Measurements from ENCODE around the gene NPDC1.
"Not testable (repeated sequence)": the region's sequence is repeated elsewhere in the genome, so short reads cannot be mapped to it uniquely, and the experiment has no call there.

NPDC1 gene

GRCh38 chr9:137038916-137039315 lies 7.1 kb downstream of the NPDC1 start:
- no peak for DNase-seq

- no peak for DNase-seq
Measured at GRCh38 chr9:137037483-137037882, 8.5 kb downstream of the NPDC1 start.

GRCh38 chr9:137037035-137037434 lies 8.9 kb downstream of the NPDC1 start:
- no peak for DNase-seq

GRCh38 chr9:137035937-137036336 lies 10.0 kb downstream of the NPDC1 start:
- no peak for DNase-seq

- no peak for DNase-seq
Measured at GRCh38 chr9:137035507-137035834, 10.5 kb downstream of the NPDC1 start.

- peak; percentile 78 to 93 (median 78) for DNase-seq
Measured at GRCh38 chr9:137034709-137035506, 11.1 kb downstream of the NPDC1 start.

- DNase-seq = no peak
Measured at GRCh38 chr9:137034039-137034708, 11.8 kb downstream of the NPDC1 start.

GRCh38 chr9:137033481-137033880 lies 12.5 kb downstream of the NPDC1 start:
- not testable (repeated sequence) for DNase-seq

GRCh38 chr9:137032858-137033257 lies 13.1 kb downstream of the NPDC1 start:
- DNase-seq = peak in 1 of 5 experiments; percentile 63

GRCh38 chr9:137031904-137032640 lies 13.9 kb downstream of the NPDC1 start, which contains the start of gene FUT7:
Gene FUT7, minus strand, starts transcription at chr9:137032088. Its CDS starts 97 bp downstream, at chr9:137031991.
- DNase-seq = peak in 2 of 5 experiments; percentile 40 to 71

- peak in 3 of 5 experiments; percentile 32 to 85 (median 65) for DNase-seq
Measured at GRCh38 chr9:137030538-137031527, 15.1 kb downstream of the NPDC1 start.

GRCh38 chr9:137030006-137030405 lies 16.0 kb downstream of the NPDC1 start:
- peak in 1 of 5 experiments; percentile 48 for DNase-seq

- DNase-seq = peak; percentile 54 to 66 (median 60)
Measured at GRCh38 chr9:137029058-137029936, 16.7 kb downstream of the NPDC1 start.

- DNase-seq = peak; percentile 44 to 81 (median 63)
Measured at GRCh38 chr9:137028263-137029057, 17.5 kb downstream of the NPDC1 start.

GRCh38 chr9:137027369-137028262 lies 18.4 kb downstream of the NPDC1 start, which contains the start of gene ABCA2:
Gene ABCA2, minus strand, starts transcription at chr9:137028237. Its CDS starts 97 bp downstream, at chr9:137028140.
- no peak for DNase-seq

- DNase-seq = no peak
Measured at GRCh38 chr9:137026828-137027227, 19.1 kb downstream of the NPDC1 start.

GRCh38 chr9:137026384-137026783 lies 19.6 kb downstream of the NPDC1 start:
- DNase-seq = no peak

GRCh38 chr9:137025517-137025966 lies 20.4 kb downstream of the NPDC1 start:
- peak in 1 of 5 experiments; percentile 32 for DNase-seq

- DNase-seq = no peak
Measured at GRCh38 chr9:137023583-137023991, 22.4 kb downstream of the NPDC1 start.

Measured in T-helper 2 cell (primary cell).